ENCODE data around the gene BCL7C. TPM values are rescaled to one million over a fixed set of nuclear protein-coding genes. Genes with fewer than 3 reads are reported as not detected.

BCL7C gene
- total and polyA plus RNA-seq, 10 of the 15 experiments (the other 5 are each of a cell fraction or from before 2014, with no cell fraction given), result 1.1 to 30.5 (median 13.7) TPM

GRCh38 chr16:30893744-30894539 lies at the start of gene BCL7C (continued):
- TF ChIP-seq USF1 (IDR thresholded peaks at IDR 0.05; ENCODE audit: borderline replicate concordance, extremely low read length, insufficient read depth, low read depth, low read length) (peak; percentile 86), ZNF207 (IDR thresholded peaks at IDR 0.05; ENCODE audit: borderline replicate concordance) (no peak; the same call in 1 of the 2 replicates), NR2C1 (IDR thresholded peaks at IDR 0.05) (0 out of 2 replicates have a peak, but pooled peaks have one; percentile 25), SIN3A (IDR thresholded peaks at IDR 0.05; ENCODE audit: low read depth, low read length) (no peak), CTCF (IDR thresholded peaks at IDR 0.05 in 2 of 3, conservative IDR thresholded peaks at IDR 0.05 in 1 of 3; ENCODE audit: control insufficient read depth in 2 of 3, extremely low read depth in 1 of 3, insufficient read depth in 1 of 3, low read depth in 3 of 3, low read length in 3 of 3) (peak; percentile 26 to 69 (median 45); a peak in 4 of 6 replicates), PAX5 (IDR thresholded peaks at IDR 0.05; ENCODE audit: borderline replicate concordance, low read depth, low read length) (peak; percentile 10; the same call in 1 of the 2 replicates), MTA2 (IDR thresholded peaks at IDR 0.05; ENCODE audit: low read depth) (no peak), ATF3 (IDR thresholded peaks at IDR 0.05; ENCODE audit: borderline replicate concordance, extremely low read depth, low read depth, low read length) (no peak), BACH1 (IDR thresholded peaks at IDR 0.05; ENCODE audit: borderline replicate concordance) (peak; percentile 70), MAX (IDR thresholded peaks at IDR 0.05; ENCODE audit: low read depth, low read length) (peak; percentile 93), ZNF592 (IDR thresholded peaks at IDR 0.05) (peak; percentile 71), RUNX3 (IDR thresholded peaks at IDR 0.05; ENCODE audit: low read length) (no peak), JUNB (IDR thresholded peaks at IDR 0.05) (no peak), ELK1 (IDR thresholded peaks at IDR 0.05; ENCODE audit: low read depth, low read length) (no peak), ZNF687 (IDR thresholded peaks at IDR 0.05) (peak; percentile 91; the same call in 1 of the 2 replicates)

All from GM12878 (cell line).